Measurements from ENCODE around the gene RAD51B. TPM values are rescaled to one million over a fixed set of nuclear protein-coding genes. Genes with fewer than 3 reads are reported as not detected.

The RAD51B gene
- total and polyA plus RNA-seq, 9 of the 15 experiments (the other 6 are each of a cell fraction or from before 2014, with no cell fraction given): 8.5 to 17.3 (median 11.3) TPM

DNA sequence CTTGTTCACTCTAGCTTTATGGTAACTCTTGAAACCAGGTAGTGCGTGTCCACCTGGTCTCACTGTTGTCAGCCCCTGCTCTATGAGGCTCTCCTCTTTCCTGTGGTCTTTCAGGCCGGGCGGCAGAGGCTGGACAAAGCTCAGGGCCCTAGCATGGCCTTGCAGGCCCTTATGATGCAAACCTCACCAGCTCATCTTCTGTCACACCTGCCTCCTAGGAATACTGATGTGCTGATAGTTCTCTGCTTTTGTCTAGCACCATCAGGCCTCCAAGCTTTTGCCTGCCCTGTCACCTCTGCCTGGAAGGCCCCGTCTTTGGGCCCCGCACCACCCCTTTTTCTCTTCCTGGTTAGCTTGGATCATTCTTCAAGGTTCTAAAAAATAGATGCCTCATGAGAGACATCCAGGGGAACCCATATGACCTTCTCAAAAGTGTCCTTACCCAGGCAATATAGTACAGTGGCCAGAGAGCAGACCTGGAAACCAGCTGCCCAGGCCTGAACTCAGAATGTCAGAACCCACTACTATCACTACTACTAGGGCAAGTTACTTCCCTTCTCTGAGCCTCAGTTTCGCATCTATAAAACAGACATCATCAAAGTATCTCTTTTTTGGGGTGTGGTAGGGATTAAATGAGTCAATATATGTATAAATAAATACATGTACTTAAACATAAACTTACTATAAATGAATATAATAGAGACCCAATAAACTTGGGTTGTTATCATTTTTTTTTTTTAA, 881.6 kb downstream of the RAD51B start:
- ChIA-PET POLR2A (interaction anchor here (0.6 kb wide), 1 partner anchor 18 kb away, joined by 3 read pairs; no protein-coding TSS in a partner anchor), CTCF (ENCODE audit: low intra/inter-chr PET ratio) (no interaction called here)
- peaks cover 0 to 4% of the 10 kb centered on the region in 2 experiments; a peak in 3 of 5 replicates for H3K4me1 ChIP-seq (replicated peaks in 1 of 2; ENCODE audit: control insufficient read depth in 2 of 2, insufficient read depth in 2 of 2, low read length in 2 of 2)
- H3K36me3 ChIP-seq (ENCODE audit: control insufficient read depth, insufficient read depth, low read length): no peaks in the 10 kb centered on the region
- FAIRE-seq: no peak
- H4K20me1 ChIP-seq (replicated peaks; ENCODE audit: control insufficient read depth, insufficient read depth, low read length): no peaks in the 10 kb centered on the region
- no peak overlapping the region for H3K4me2 ChIP-seq (ENCODE audit: insufficient read depth, low read length)
- in situ Hi-C loops (cut with MboI): no loop called here
- no peak for DNase-seq (ENCODE audit: extremely low read depth in 1 of 4, low spot score in 3 of 4)
- no peak overlapping the region for H3K4me3 ChIP-seq
- TF ChIP-seq MEF2D (tag; conservative IDR thresholded peaks at IDR 0.05; ENCODE audit: low read depth) (no peak), MEF2A (IDR thresholded peaks at IDR 0.05; ENCODE audit: control insufficient read depth, low read depth, low read length) (no peak)
- H3K9me3 ChIP-seq (replicated peaks; ENCODE audit: control insufficient read depth, insufficient read depth, low read depth, low read length): no peaks in the 10 kb centered on the region
- BruUV-seq (replicated peaks): no TSS peak
- no peak overlapping the region for H2AFZ ChIP-seq (ENCODE audit: low read depth, low read length)
- no peak overlapping the region for H3K27ac ChIP-seq (ENCODE audit: extremely low read depth, low read depth, low read length)
- H3K9me1 ChIP-seq (ENCODE audit: control insufficient read depth, insufficient read depth, low read length): no peaks in the 10 kb centered on the region
- no peak for ATAC-seq
- H3K9ac ChIP-seq (ENCODE audit: insufficient read depth in 1 of 2, low read depth in 2 of 2, low read length in 2 of 2): no peak overlapping the region
- 75% methylated on average over 4 of the region's 6 CpGs for WGBS (ENCODE audit: insufficient coverage, low coverage, missing lambda C conversion rate)
- no peaks in the 10 kb centered on the region for H3K79me2 ChIP-seq (ENCODE audit: control insufficient read depth, insufficient read depth, low read length)
- H3K27me3 ChIP-seq (ENCODE audit: control insufficient read depth in 2 of 2, insufficient read depth in 2 of 2, low read length in 2 of 2): no peaks in the 10 kb centered on the region
- intact Hi-C loops (cut with micrococcal nuclease): no loop called here

DNA sequence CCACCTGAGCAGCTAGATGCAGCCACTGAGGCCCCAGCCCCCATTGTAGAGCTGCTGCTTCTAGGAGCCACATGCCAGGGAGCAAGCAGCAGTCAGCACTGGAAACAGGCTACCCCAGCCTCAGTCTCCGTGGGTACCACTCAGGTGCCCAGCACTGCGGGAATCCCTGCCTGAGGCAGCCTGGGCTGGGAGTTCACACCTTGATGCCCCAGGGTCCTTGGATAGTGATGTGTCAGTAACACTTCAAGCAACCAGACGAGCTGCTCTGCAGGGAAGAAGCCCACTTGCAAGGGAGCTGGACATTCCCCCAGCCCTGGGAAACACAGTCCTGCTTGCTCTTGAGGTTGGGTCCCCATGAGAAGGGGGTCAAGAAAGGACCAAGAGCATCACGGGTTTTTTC, 882.6 kb downstream of the RAD51B start:
- Histone ChIP-seq H3K9me1 (ENCODE audit: control insufficient read depth, insufficient read depth, low read length) (no peaks in the 10 kb centered on the region), H3K4me2 (ENCODE audit: insufficient read depth, low read length) (no peak overlapping the region), H3K9me3 (replicated peaks; ENCODE audit: control insufficient read depth, insufficient read depth, low read depth, low read length) (no peaks in the 10 kb centered on the region), H4K20me1 (replicated peaks; ENCODE audit: control insufficient read depth, insufficient read depth, low read length) (no peaks in the 10 kb centered on the region), H2AFZ (ENCODE audit: low read depth, low read length) (no peak overlapping the region), H3K9ac (ENCODE audit: insufficient read depth in 1 of 2, low read depth in 2 of 2, low read length in 2 of 2) (no peak overlapping the region), H3K79me2 (ENCODE audit: control insufficient read depth, insufficient read depth, low read length) (no peaks in the 10 kb centered on the region), H3K4me1 (replicated peaks in 1 of 2; ENCODE audit: control insufficient read depth in 2 of 2, insufficient read depth in 2 of 2, low read length in 2 of 2) (peaks cover 0 to 4% of the 10 kb centered on the region in 2 experiments; a peak in 3 of 5 replicates), H3K4me3 (no peak overlapping the region), H3K36me3 (ENCODE audit: control insufficient read depth, insufficient read depth, low read length) (no peaks in the 10 kb centered on the region), H3K27ac (ENCODE audit: extremely low read depth, low read depth, low read length) (no peak overlapping the region), H3K27me3 (ENCODE audit: control insufficient read depth in 2 of 2, insufficient read depth in 2 of 2, low read length in 2 of 2) (no peaks in the 10 kb centered on the region)
- TF ChIP-seq PTTG1 (tag; IDR thresholded peaks at IDR 0.05; ENCODE audit: low read depth): no peak
- TF ChIP-seq MTA2 (IDR thresholded peaks at IDR 0.05; ENCODE audit: low read depth): no peak
- TF ChIP-seq COPS2 (conservative IDR thresholded peaks at IDR 0.05): no peak
- TF ChIP-seq UBTF (IDR thresholded peaks at IDR 0.05; ENCODE audit: borderline replicate concordance in 1 of 2, low read depth in 2 of 2, low read length in 2 of 2): no peak
- POLR2A ChIA-PET: no interaction called here
- intact Hi-C loops (cut with micrococcal nuclease) (no loop called here), in situ Hi-C loops (cut with MboI) (no loop called here)
- CTCF ChIA-PET (ENCODE audit: low intra/inter-chr PET ratio): no interaction called here
- no TSS peak for BruUV-seq (replicated peaks)
- DNase-seq (ENCODE audit: extremely low read depth in 1 of 4, low spot score in 3 of 4) (no peak), FAIRE-seq (no peak), ATAC-seq (no peak)
- WGBS (ENCODE audit: insufficient coverage, low coverage, missing lambda C conversion rate): 0% methylated on average over 1 of the region's 4 CpGs

All from K562 (cell line).